Activated CD4-positive, alpha-beta T cell treated with anti-CD3 and anti-CD28 coated beads, Interleukin-2, amount 50 U/mL, for 1 hour (primary cell): Measurements from ENCODE around the gene CCDC57.
A peak's percentile ranks its signal among the peaks of the same experiment; 100 is the strongest.

Experiments used
- DNase-seq: peaks from one replicate; pipeline ENCODE4 v3.0.0-alpha.2; 2020

The CCDC57 gene

GRCh38 chr17:82235056-82235774, 22.6 kb upstream of the CCDC57 start:
- DNase-seq: no peak

GRCh38 chr17:82234211-82235055, 21.8 kb upstream of the CCDC57 start:
- DNase-seq: no peak

DNA sequence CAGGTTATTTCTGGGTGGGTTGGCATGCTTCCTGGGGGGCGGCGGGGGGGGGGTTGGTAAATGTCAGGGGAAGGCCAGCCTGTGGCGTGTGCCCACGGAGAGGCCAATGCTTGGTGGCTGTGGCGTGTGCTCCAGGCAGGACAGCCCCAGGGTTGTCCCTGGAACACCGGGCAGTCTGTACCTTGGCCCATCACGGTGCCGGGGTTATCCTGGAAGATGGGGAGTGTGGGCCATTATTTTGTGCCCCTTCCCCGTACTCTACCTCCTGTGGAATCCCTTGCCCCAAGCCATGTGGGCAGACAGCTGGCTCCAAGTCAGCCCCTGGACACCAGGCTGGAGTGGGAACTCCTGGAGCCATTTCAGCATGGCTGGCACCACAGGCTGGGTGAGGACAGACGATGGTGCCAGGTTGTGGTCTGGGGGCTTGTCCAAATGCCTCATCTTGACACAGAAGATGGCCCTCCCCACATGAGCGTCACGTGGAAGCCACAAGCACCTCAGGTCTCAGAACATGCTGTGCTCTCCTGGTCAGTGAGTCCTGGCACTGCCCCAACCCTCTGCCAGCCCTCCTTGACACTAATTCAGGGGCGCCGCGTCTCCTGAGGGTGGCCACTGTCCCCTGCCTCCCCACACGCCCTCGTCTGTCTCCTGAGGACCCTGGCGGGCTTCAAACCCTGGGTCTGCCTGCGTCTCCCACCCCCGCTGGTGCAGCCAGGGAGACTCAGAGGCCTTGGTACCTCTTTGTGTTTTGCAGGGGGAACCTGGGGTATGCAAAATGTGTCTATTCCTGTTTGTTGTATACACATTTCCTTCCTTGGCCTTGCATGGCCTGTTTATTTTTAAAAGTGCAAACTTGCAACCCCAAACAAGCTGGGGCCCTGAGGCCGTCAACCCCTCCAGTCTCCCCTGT, 20.5 kb upstream of the CCDC57 start:
- DNase-seq: no peak

- no peak for DNase-seq
These were observed 19.7 kb upstream of the CCDC57 start for GRCh38 chr17:82232322-82232820.

DNA sequence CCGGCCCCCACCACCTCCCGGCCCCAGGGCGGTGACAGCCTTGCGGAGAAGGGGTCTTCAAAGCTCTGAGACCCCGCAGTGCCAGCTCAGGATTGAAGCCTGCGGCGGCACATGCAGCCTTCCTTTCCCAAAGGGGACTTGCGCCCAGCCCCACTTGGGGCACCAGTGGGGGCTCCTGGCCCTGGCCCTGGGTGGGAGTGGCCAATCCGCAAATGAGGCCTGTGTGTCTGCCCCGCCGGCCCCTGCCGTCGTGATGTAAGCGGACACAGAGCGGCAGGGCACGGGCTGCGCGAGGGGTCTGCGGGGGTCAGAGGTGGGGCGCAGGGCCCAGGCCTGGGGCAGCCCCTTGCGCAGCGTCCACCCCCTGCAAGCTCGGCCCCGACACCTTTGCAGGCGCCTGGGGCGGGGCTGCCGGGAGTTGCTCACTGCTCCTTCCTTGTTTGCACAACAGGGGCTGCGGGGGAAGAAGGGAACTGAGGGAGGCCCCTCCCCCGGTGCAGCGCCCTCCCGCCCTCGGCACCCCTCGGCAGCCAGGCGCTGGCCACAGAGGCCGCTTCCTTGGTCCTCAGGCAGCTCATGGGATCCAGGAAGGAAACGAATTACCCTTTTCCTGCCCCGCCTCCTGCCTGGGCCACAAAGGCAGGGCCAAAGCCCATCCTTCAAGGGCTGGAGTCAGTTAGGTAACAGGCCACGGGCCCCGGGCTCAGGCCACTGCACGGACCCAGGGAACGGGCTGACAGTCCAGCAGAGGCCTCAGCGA, 19.1 kb upstream of the CCDC57 start:
- DNase-seq: no peak

GRCh38 chr17:82231312-82231561, 18.6 kb upstream of the CCDC57 start:
- DNase-seq: no peak

GRCh38 chr17:82230609-82231311, 18.1 kb upstream of the CCDC57 start:
- DNase-seq: peak; percentile 46

- no peak for DNase-seq
These were observed 17.3 kb upstream of the CCDC57 start for GRCh38 chr17:82229698-82230608.

- peak; percentile 64 for DNase-seq
These were observed 16.4 kb upstream of the CCDC57 start, which contains the start of gene SLC16A3 for GRCh38 chr17:82228842-82229697. SLC16A3 (plus strand) TSS chr17:82229042; CDS start chr17:82236009, 6,967 bp downstream.

DNA sequence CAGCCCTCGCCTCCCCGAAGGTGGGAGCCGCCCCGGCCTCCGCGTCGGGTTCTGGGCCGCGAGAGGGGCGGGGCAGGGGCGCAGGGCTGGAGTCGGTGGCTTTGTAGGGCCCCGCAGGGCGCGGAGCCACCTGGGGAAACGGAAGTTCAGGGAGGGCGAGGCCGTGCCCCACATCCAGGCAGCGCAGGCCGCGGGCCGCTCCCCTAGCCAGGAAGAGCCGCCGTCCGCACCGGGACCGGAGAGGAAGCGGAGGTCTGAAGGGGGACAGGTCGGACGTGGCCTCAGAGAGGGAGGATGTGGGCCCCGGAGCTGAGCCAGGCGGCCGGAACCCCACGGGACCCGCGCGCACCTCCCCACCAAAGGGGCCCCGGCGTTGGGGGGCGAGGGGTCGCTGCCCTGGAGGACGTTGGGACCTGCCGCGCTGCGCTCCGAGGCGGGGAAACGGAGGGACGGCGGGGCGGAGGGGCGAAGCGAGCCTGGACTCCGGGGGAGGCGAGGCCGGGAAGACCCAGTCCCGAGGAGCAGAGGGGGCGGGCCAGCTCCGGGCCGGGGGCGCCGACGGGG, 15.7 kb upstream of the CCDC57 start:
- DNase-seq: peak; percentile 53

- no peak for DNase-seq
These were observed 15.1 kb upstream of the CCDC57 start for GRCh38 chr17:82227629-82228277.

DNA sequence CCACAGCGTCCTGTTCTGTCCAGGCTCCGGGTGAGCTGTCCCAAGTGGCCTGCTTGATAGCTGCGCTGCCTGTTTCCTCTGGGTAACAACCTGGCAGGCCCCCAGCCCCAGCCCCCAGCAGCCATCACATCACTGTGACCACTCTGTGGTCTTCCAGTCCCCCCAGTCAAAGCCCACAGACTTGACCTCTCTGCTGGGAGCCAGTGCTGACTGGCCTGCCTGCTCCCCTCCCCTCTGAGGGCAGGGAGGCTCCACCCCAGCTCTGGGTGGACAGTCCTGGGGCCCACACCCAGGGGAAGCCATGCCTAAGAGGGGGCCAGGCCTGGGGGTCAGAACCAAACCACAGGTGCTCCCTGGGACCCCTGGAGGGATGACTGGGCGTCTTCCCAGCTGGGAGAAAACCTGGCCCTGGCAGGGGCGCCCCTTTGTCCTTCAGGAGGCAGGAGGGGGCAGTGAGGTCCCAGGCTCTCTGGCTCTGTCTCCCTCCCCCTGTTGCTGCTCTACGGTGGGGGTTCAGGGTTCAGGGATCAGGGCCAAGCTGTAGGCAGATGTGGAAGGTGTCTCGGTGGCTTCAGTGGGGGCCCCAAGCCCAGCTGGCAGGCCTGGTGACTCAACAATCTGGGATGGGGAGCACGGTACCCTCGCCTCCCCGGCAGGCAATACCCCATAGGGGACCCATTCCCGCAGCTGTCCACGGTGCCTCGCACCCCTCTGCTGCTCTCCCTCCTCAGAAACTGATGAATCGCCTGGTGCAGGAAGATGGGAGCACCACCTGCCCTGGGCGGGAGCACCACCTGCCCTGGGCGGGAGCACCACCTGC, 14.4 kb upstream of the CCDC57 start:
- DNase-seq: no peak

DNA sequence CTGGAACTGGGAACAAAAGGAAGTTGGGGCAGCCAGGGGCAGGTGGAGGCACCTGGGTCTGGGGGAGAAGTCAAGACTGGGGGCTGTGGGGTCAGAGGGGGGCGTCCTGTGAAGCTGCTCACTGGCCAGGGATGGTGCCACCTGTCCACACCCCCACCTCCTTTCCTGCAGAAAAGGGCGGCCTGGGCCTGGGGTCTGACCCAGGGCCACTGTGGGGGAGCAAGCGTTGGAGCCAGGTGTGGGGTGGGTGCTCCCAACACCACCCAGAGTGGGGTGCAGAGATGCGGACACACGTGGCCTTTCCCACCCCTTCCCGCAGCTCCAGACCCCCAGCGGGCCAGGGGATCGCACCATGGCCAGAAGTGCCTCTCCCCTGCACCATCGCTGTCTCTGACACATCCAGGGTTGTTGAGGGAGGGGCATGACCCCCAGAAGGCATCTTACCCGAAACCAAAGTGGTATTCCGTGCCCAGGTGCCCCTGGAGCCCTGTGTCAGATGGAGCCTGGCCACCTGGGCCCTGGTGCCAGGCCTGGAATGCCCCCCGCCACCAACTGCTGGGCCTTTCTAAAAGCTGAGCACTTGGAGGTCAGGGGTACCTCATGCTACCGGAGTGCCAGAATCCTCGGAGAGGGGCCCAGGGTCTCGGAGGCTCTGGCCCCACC, 13.6 kb upstream of the CCDC57 start:
- DNase-seq: no peak

DNA sequence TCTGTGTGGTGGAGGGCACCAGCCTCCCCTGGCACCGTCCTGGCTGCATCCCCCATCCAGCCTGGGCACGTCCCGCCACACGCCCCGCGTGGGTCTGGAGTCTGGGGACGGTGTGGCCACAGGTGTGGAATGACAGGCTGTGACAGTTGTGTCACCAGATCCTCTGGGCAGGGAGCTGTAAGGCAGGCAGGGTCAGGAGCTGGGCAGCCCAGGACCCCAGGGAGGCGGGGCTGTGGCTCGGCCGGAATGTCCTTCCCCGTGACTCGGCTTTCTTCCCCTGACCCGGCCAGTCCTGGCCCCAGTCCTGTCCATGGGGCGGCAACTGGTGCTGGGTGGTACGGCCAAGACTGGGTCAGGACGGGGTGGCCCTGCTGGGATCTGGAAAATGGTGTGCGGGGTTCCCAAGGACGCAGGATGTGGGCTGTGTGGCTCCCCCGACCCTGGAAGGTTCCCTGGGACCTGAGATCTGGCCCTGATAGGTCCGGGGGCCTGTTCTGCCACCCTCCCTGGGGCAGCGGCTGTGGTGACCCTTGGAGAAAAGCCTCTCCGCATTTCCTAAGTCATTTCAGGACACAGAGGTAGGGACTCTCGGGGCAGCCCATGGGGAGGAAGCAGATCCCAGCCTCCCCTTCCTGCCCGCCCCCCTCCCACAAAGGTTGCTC, 12.9 kb upstream of the CCDC57 start:
- no peak for DNase-seq

DNA sequence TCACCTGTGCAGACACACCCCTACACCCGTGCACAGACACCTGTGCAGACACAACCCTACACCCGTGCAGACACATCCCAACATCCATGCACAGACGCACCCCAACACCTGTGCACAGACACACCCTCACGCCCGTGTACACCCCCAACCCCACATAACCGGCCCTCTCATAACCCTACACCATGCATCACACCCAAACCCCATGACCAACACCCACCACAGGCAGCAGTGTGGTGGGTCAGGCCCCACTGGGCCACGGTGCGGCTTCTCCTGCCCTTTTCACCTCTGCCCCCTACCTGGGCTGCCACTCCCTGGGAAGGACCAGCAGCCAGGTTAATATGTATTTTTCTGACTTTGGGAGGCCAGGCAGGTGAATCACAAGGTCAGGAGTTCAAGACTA, 12.0 kb upstream of the CCDC57 start:
- no peak for DNase-seq

DNA sequence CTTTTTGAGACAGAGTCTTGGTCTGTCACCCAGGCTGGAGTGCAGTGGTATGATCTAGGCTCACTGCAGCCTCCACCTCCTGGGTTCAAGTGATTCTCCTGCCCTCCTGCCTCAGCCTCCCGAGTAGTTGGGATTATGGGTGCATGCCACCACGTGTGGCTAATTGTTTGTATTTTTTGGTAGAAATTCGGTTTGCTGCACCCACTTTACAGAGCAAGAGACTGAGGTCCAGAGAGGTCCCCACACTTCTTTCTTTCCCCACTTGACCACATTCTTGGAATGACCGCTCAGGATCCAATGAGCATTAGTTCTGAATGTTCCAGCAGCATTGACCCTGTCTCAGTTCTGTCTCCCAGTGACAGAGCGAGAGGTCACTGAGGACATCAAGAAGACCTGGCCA, 10.9 kb upstream of the CCDC57 start:
- no peak for DNase-seq

DNA sequence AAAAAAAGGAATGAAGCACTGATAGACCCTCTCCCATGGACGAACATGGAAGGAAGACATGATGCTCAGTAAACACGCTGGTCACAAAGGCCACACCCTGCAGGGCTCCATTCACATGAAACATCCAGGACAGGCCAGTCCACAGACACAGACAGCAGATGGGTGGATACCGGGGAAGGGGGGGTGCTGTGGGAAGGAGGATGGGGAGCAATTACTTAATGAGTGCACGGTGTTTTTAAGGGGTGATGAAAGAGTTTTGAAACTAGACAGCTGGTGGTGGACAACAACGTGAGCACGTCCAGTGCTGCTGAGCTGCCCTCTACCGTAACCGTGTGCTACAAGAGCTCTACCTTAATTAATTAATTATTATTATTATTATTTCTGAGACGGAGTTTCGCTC, 10.2 kb upstream of the CCDC57 start:
- DNase-seq: no peak
